Activated CD8-positive, alpha-beta memory T cell treated with anti-CD3 and anti-CD28 coated beads, Interleukin-2, amount 50 U/mL, for 24 hours (primary cell): ENCODE data around the gene ELF2.
"Not testable (repeated sequence)": the region's sequence is repeated elsewhere in the genome, so short reads cannot be mapped to it uniquely, and the experiment has no call there.

Experiments
- DNase-seq: peaks from one replicate; pipeline ENCODE4 v3.0.0-alpha.2; 2020; ENCODE audit errors: extremely low read depth

ELF2 gene

GRCh38 chr4:139020384-139020783 is 156.6 kb downstream of the ELF2 start:
- DNase-seq, result no peak

- no peak for DNase-seq
Observed at GRCh38 chr4:139018971-139019758, 157.9 kb downstream of the ELF2 start.

- no peak for DNase-seq
Observed at GRCh38 chr4:139018501-139018900, 158.5 kb downstream of the ELF2 start.

- DNase-seq, result no peak
Observed at GRCh38 chr4:139017861-139018260, 159.2 kb downstream of the ELF2 start.

GRCh38 chr4:139015948-139016471 is 161.0 kb downstream of the ELF2 start:
- no peak for DNase-seq

- peak; percentile 83 for DNase-seq
Observed at GRCh38 chr4:139015269-139015947, 161.6 kb downstream of the ELF2 start, which contains the start of gene NOCT. Gene NOCT, plus strand, starts transcription at chr4:139015781. Its CDS starts 201 bp downstream, at chr4:139015982.

- no peak for DNase-seq
Observed at GRCh38 chr4:139014371-139015268, 162.4 kb downstream of the ELF2 start.

GRCh38 chr4:139011225-139011950 is 165.6 kb downstream of the ELF2 start:
- no peak for DNase-seq

GRCh38 chr4:139009702-139010101 is 167.3 kb downstream of the ELF2 start:
- no peak for DNase-seq

GRCh38 chr4:139008278-139008677 is 168.7 kb downstream of the ELF2 start:
- DNase-seq, result not testable (repeated sequence)

- no peak for DNase-seq
Observed at GRCh38 chr4:139007640-139008039, 169.4 kb downstream of the ELF2 start.
